Fibroblast of lung (primary cell): Measurements from ENCODE around the gene CHST1. TPM values are rescaled to one million over a fixed set of nuclear protein-coding genes. Genes with fewer than 3 reads are reported as not detected.

Experiments
- DNase-seq, 2 donors: peaks; one replicate each; pipeline versions ENCODE4 v3.0.0 to v3.0.0-alpha.2; 2010; ENCODE audit warnings: low read depth in 2 of 2
- H2AFZ ChIP-seq: 2 replicates; pipeline ENCODE4 v1.5.1; 2012; ENCODE audit warnings: low read length, control low read depth, inconsistent platforms
- H3K27ac ChIP-seq: 2 replicates; pipeline ENCODE4 v1.5.1; 2011; ENCODE audit warnings: low read length, control low read depth; ENCODE audit not compliant: insufficient read depth
- H3K27me3 ChIP-seq: 2 replicates; pipeline ENCODE4 v1.5.1; 2011; ENCODE audit warnings: mild to moderate bottlenecking, low read length; ENCODE audit not compliant: control insufficient read depth, insufficient read depth
- H3K36me3 ChIP-seq: 2 replicates; pipeline ENCODE4 v1.5.1; 2011; ENCODE audit warnings: low read length; ENCODE audit not compliant: control insufficient read depth, insufficient read depth
- H3K4me1 ChIP-seq: 2 replicates; pipeline ENCODE4 v1.5.1; 2011; ENCODE audit warnings: low read length; ENCODE audit not compliant: control insufficient read depth, insufficient read depth; ENCODE audit errors: extremely low read depth
- H3K4me2 ChIP-seq: 2 replicates; pipeline ENCODE4 v1.5.1; 2011; ENCODE audit warnings: low read length, control low read depth; ENCODE audit not compliant: insufficient read depth; ENCODE audit errors: extremely low read depth
- H3K4me3 ChIP-seq, 4 experiments: fragments of 200-600 bp in 1 of 4; sonication (generic) in 1 of 4; replicated peaks in 1 of 4; 2 replicates each; pipeline ENCODE4 v1.5.1; 2011 to 2016; ENCODE audit warnings: low read length in 4 of 4, low read depth in 3 of 4, mild to moderate bottlenecking in 3 of 4, control low read depth in 2 of 4, inconsistent platforms in 1 of 4, mixed read lengths in 1 of 4; ENCODE audit not compliant: insufficient read depth in 1 of 4; ENCODE audit errors: control extremely low read depth in 1 of 4
- H3K79me2 ChIP-seq: 2 replicates; pipeline ENCODE4 v1.5.1; 2012; ENCODE audit warnings: mild to moderate bottlenecking, low read length, inconsistent platforms; ENCODE audit not compliant: control insufficient read depth, insufficient read depth
- H3K9ac ChIP-seq: 2 replicates; pipeline ENCODE4 v1.5.1; 2011; ENCODE audit warnings: mild to moderate bottlenecking, low read length, control low read depth; ENCODE audit not compliant: insufficient read depth
- H3K9me3 ChIP-seq: 2 replicates; pipeline ENCODE4 v1.5.1; 2012; ENCODE audit warnings: low read depth, low read length; ENCODE audit not compliant: control insufficient read depth, insufficient read depth
- H4K20me1 ChIP-seq: 2 replicates; pipeline ENCODE4 v1.5.1; 2011; ENCODE audit warnings: low read length; ENCODE audit not compliant: control insufficient read depth, insufficient read depth; ENCODE audit errors: extremely low read depth
- EZH2 ChIP-seq: IDR thresholded peaks from 2 replicates; pipeline ENCODE4 v1.5.1; 2012; ENCODE audit warnings: low read length, control low read depth, mild to moderate bottlenecking; ENCODE audit errors: missing control alignments
- polyA plus RNA-seq, 2 donors: library from polyadenylated mRNA; depleted of rRNA in 1 of 2; stranded (reverse) in 1 of 2; unstranded in 1 of 2; fragments of >200 nt; gene quantifications; 2 replicates each; pipeline ENCODE4 v1.2.1, GENCODE V29; 2011 to 2012; ENCODE audit warnings: missing spikeins in 1 of 2
- total RNA-seq: library from RNA; depleted of rRNA; stranded (reverse); fragments of >200 nt; gene quantifications from 2 replicates; pipeline ENCODE4 v1.2.1, GENCODE V29; 2014
- TF ChIP-seq, protein P1 (sequence below), 2 donors: IDR thresholded peaks in 1 of 2; conservative IDR thresholded peaks in 1 of 2; 1 replicate in 1 of 2; 2 replicates in 1 of 2; pipeline ENCODE4 v1.5.1; 2011 to 2012; ENCODE audit warnings: low read length in 2 of 2, control low read depth in 1 of 2, inconsistent platforms in 1 of 2, low read depth in 1 of 2, mild to moderate bottlenecking in 1 of 2

Gene CHST1
- total and polyA plus RNA-seq, 2 donors (not counting 1 experiment from before 2014, with no cell fraction given): under 0.01 to 0.17 TPM

- no peak overlapping the region for H3K27ac ChIP-seq
- no peak overlapping the region for H3K4me3 ChIP-seq
- no peak overlapping the region for H3K9ac ChIP-seq
- no peaks in the 10 kb centered on the region for H4K20me1 ChIP-seq
- no peak overlapping the region for H2AFZ ChIP-seq
- DNase-seq: no peak
- H3K4me2 ChIP-seq: no peak overlapping the region
- H3K9me3 ChIP-seq: no peaks in the 10 kb centered on the region
- no peak for TF ChIP-seq EZH2
- TF ChIP-seq, protein P1, sequence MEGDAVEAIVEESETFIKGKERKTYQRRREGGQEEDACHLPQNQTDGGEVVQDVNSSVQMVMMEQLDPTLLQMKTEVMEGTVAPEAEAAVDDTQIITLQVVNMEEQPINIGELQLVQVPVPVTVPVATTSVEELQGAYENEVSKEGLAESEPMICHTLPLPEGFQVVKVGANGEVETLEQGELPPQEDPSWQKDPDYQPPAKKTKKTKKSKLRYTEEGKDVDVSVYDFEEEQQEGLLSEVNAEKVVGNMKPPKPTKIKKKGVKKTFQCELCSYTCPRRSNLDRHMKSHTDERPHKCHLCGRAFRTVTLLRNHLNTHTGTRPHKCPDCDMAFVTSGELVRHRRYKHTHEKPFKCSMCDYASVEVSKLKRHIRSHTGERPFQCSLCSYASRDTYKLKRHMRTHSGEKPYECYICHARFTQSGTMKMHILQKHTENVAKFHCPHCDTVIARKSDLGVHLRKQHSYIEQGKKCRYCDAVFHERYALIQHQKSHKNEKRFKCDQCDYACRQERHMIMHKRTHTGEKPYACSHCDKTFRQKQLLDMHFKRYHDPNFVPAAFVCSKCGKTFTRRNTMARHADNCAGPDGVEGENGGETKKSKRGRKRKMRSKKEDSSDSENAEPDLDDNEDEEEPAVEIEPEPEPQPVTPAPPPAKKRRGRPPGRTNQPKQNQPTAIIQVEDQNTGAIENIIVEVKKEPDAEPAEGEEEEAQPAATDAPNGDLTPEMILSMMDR (conservative IDR thresholded peaks at IDR 0.05 in 1 of 2, IDR thresholded peaks at IDR 0.05 in 1 of 2; ENCODE audit: low read depth in 1 of 2, low read length in 2 of 2): no peak
- H3K36me3 ChIP-seq: no peaks in the 10 kb centered on the region
- H3K79me2 ChIP-seq: no peaks in the 10 kb centered on the region
- peaks cover 35% of the 10 kb centered on the region for H3K27me3 ChIP-seq
- H3K4me1 ChIP-seq: peaks cover 8% of the 10 kb centered on the region
Observed at GRCh38 chr11:45667929-45668680, 2.7 kb upstream of the CHST1 start.

- peaks cover 37% of the 10 kb centered on the region for H3K27me3 ChIP-seq
- no peak overlapping the region for H3K27ac ChIP-seq
- no peaks in the 10 kb centered on the region for H3K9me3 ChIP-seq
- no peaks in the 10 kb centered on the region for H3K79me2 ChIP-seq
- TF ChIP-seq EZH2: no peak
- TF ChIP-seq, protein P1 (conservative IDR thresholded peaks at IDR 0.05 in 1 of 2, IDR thresholded peaks at IDR 0.05 in 1 of 2; ENCODE audit: low read depth in 1 of 2, low read length in 2 of 2): no peak
- peaks cover 15% of the 10 kb centered on the region for H3K4me1 ChIP-seq
- H3K36me3 ChIP-seq: no peaks in the 10 kb centered on the region
- H3K4me3 ChIP-seq: no peak overlapping the region
- H3K4me2 ChIP-seq: no peak overlapping the region
- DNase-seq: no peak
- H4K20me1 ChIP-seq: no peaks in the 10 kb centered on the region
- H2AFZ ChIP-seq: no peak overlapping the region
- H3K9ac ChIP-seq: no peak overlapping the region
Observed at GRCh38 chr11:45666648-45667642, 1.5 kb upstream of the CHST1 start.

DNA sequence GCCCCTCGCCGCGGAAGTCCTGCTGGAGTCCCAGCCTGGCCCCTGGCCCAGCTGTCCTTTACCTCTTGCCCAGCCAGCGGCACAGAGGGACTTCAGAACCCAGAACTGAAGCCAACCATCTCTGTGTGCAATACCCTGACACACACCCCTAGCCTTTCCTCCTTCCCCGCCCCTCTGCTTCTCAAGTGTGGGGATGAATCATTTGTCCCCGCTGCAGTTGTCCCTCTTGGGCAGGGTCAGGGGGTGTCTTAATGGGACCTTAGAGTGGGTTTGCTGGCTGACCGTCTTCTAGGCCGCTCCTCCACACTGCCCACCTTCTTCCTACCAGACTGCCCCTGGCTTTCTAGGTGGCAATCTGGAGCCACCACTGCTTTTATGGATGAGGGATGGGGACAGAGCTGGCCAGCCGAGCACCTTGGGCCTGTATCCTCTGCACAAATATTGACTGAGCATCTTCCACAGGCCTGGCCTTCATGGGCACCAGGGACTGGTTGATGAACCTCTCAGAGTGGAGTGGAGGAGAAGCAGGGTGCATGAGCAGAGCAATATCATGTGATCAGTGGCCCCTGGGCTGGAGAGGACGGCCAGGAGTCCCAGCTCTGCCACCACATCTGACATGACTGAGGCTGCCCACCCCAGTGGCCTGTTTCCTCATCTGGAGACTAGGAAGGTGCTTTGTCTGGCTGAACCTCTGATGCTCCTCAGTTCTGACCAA lies 668 bp upstream of the CHST1 start:
- Histone ChIP-seq H3K4me1 (peaks cover 15% of the 10 kb centered on the region), H3K9ac (no peak overlapping the region), H3K36me3 (no peaks in the 10 kb centered on the region), H4K20me1 (no peaks in the 10 kb centered on the region), H3K27ac (no peak overlapping the region), H3K9me3 (no peaks in the 10 kb centered on the region), H3K4me3 (no peak overlapping the region), H3K79me2 (no peaks in the 10 kb centered on the region), H3K27me3 (peaks cover 45% of the 10 kb centered on the region), H2AFZ (no peak overlapping the region), H3K4me2 (no peak overlapping the region)
- DNase-seq: peak in 1 of 2 donors; percentile 18
- TF ChIP-seq, protein P1 (conservative IDR thresholded peaks at IDR 0.05 in 1 of 2, IDR thresholded peaks at IDR 0.05 in 1 of 2; ENCODE audit: low read depth in 1 of 2, low read length in 2 of 2): no peak
- TF ChIP-seq EZH2: peak; percentile 70
